IMR-90 (cell line): ENCODE data around the gene DNAJC7. TPM values are rescaled to one million over a fixed set of nuclear protein-coding genes. Genes with fewer than 3 reads are reported as not detected.
A peak's percentile ranks its signal among the peaks of the same experiment; 100 is the strongest.

Source experiments
- ATAC-seq: fragments of 200-7000 bp; cut with Tn5 transposase; 2 replicates; pipeline ENCODE4 v1.9.1; 2020; ENCODE audit warnings: low read depth, mild to moderate bottlenecking, moderate library complexity
- BruUV-seq: library from RNA; stranded (reverse); fragments of 400-500 nt; replicated peaks from 2 replicates; lab custom pipeline; 2021; lab: Mats Ljungman, UMichigan
- CTCF ChIA-PET: fragments of 300-600 bp; formaldehyde crosslinking; extraction: SDS; loops from one replicate; lab custom pipeline; 2021; ENCODE audit warnings: antibody characterized with exemption; lab: Yijun Ruan, JAX
- POLR2A ChIA-PET: fragments of 300-600 bp; sonication (Branson Sonifier 250); formaldehyde crosslinking; loops from one replicate; lab custom pipeline; 2022; ENCODE audit warnings: antibody characterized with exemption; ENCODE audit not compliant: unreplicated experiment; lab: Charles Lee
- DNase-seq: peaks from one replicate; pipeline ENCODE4 v3.0.0; 2013
- H2AFZ ChIP-seq: replicated peaks from 2 replicates; pipeline ENCODE3; 2013; ENCODE audit warnings: low read length, mild to moderate bottlenecking; ENCODE audit not compliant: poor library complexity
- H2AK5ac ChIP-seq: 2 replicates; pipeline ENCODE4 v1.6.1; 2013; ENCODE audit warnings: low read depth, low read length, inconsistent platforms
- H2AK9ac ChIP-seq: replicated peaks from 2 replicates; pipeline ENCODE3; 2013; ENCODE audit warnings: mild to moderate bottlenecking, low read depth, low read length, moderate library complexity; ENCODE audit not compliant: poor library complexity
- H2BK120ac ChIP-seq: 2 replicates; pipeline ENCODE4 v1.6.1; 2013; ENCODE audit warnings: low read depth, low read length, inconsistent platforms
- H2BK15ac ChIP-seq: 3 replicates; pipeline ENCODE4 v1.6.1; 2013; ENCODE audit warnings: low read depth, low read length, inconsistent platforms
- H2BK20ac ChIP-seq: 2 replicates; pipeline ENCODE4 v1.6.1; 2013; ENCODE audit warnings: low read depth, mild to moderate bottlenecking, inconsistent platforms, low read length, moderate library complexity
- H2BK5ac ChIP-seq: 2 replicates; pipeline ENCODE4 v1.6.1; 2013; ENCODE audit warnings: mild to moderate bottlenecking, low read depth, low read length, inconsistent platforms; ENCODE audit not compliant: poor library complexity, severe bottlenecking
- H3K14ac ChIP-seq: replicated peaks from 2 replicates; pipeline ENCODE4 v1.6.1; 2013; ENCODE audit warnings: low read depth, low read length, inconsistent platforms
- H3K18ac ChIP-seq: 2 replicates; pipeline ENCODE4 v1.6.1; 2013; ENCODE audit warnings: low read depth, low read length, control low read depth
- H3K23ac ChIP-seq: 2 replicates; pipeline ENCODE4 v1.6.1; 2013; ENCODE audit warnings: low read depth, low read length, inconsistent platforms
- H3K27ac ChIP-seq: 2 replicates; pipeline ENCODE4 v1.5.1; 2013; ENCODE audit warnings: mild to moderate bottlenecking, control low read depth, low read length; ENCODE audit not compliant: insufficient read depth
- H3K27me3 ChIP-seq: 2 replicates; pipeline ENCODE4 v1.6.1; 2013; ENCODE audit warnings: low read length; ENCODE audit not compliant: control insufficient read depth, insufficient read depth
- H3K36me3 ChIP-seq: 2 replicates; pipeline ENCODE4 v1.6.1; 2013; ENCODE audit warnings: low read length, mixed read lengths; ENCODE audit not compliant: control insufficient read depth, insufficient read depth
- H3K4ac ChIP-seq: 2 replicates; pipeline ENCODE4 v1.6.1; 2013; ENCODE audit warnings: low read depth, low read length, inconsistent platforms
- H3K4me1 ChIP-seq: 2 replicates; pipeline ENCODE4 v1.6.1; 2013; ENCODE audit warnings: low read length, mixed read lengths; ENCODE audit not compliant: control insufficient read depth, insufficient read depth
- H3K4me2 ChIP-seq: 2 replicates; pipeline ENCODE4 v1.6.1; 2013; ENCODE audit warnings: low read depth, mild to moderate bottlenecking, control low read depth, low read length, moderate library complexity
- H3K4me3 ChIP-seq: 2 replicates; pipeline ENCODE4 v1.5.1; 2013; ENCODE audit warnings: low read depth, mild to moderate bottlenecking, control low read depth, low read length, moderate library complexity; ENCODE audit not compliant: insufficient read depth
- H3K56ac ChIP-seq: 2 replicates; pipeline ENCODE4 v1.6.1; 2013; ENCODE audit warnings: low read length, inconsistent platforms; ENCODE audit not compliant: insufficient read depth; ENCODE audit errors: extremely low read depth
- H3K79me1 ChIP-seq, 2 experiments: 2 replicates each; pipeline ENCODE4 v1.6.1; 2013; ENCODE audit warnings: low read length in 2 of 2, inconsistent platforms in 1 of 2, low read depth in 1 of 2
- H3K9ac ChIP-seq: 2 replicates; pipeline ENCODE4 v1.6.1; 2013; ENCODE audit warnings: low read depth, low read length, control low read depth
- H3K9me1 ChIP-seq: 2 replicates; pipeline ENCODE4 v1.6.1; 2013; ENCODE audit warnings: low read length, inconsistent platforms; ENCODE audit not compliant: insufficient read depth
- H3K9me3 ChIP-seq: 2 replicates; pipeline ENCODE4 v1.6.1; 2013; ENCODE audit warnings: low read length; ENCODE audit not compliant: control insufficient read depth, insufficient read depth
- H4K20me1 ChIP-seq: 2 replicates; pipeline ENCODE4 v1.6.1; 2013; ENCODE audit warnings: low read length, inconsistent platforms; ENCODE audit not compliant: insufficient read depth
- H4K5ac ChIP-seq: 2 replicates; pipeline ENCODE4 v1.6.1; 2013; ENCODE audit warnings: mild to moderate bottlenecking, low read depth, low read length, control low read depth
- H4K8ac ChIP-seq, 2 experiments: 2 replicates each; pipeline ENCODE4 v1.6.1; 2013; ENCODE audit warnings: low read depth in 2 of 2, low read length in 2 of 2, control low read depth in 1 of 2, inconsistent platforms in 1 of 2
- H4K91ac ChIP-seq: 2 replicates; pipeline ENCODE4 v1.6.1; 2013; ENCODE audit warnings: low read depth, low read length, inconsistent platforms; ENCODE audit not compliant: insufficient read depth
- CEBPB ChIP-seq: IDR thresholded peaks from 2 replicates; pipeline ENCODE4 v1.6.1; 2012; ENCODE audit warnings: low read depth, low read length, improper control_type of control experiment
- MAFK ChIP-seq: IDR thresholded peaks from 2 replicates; pipeline ENCODE4 v1.6.1; 2012; ENCODE audit warnings: low read depth, low read length, improper control_type of control experiment
- WGBS, 2 experiments: methylation state at CpG; one replicate each; pipeline versions ENCODE4 v1.1.5 to v1.1.7; 2013; ENCODE audit warnings: missing lambda C conversion rate in 2 of 2; ENCODE audit not compliant: insufficient read length in 1 of 2; ENCODE audit errors: extremely low coverage in 2 of 2; 5-methylcytosine and 5-hydroxymethylcytosine counted together
- dilution Hi-C: fragments of 300-500 bp; cut with HindIII; formaldehyde crosslinking; loops from one replicate; pipeline ENCODE4 v1.14.3; 2018; ENCODE audit warnings: low sequenced_read_pairs; ENCODE audit not compliant: unreplicated experiment
- in situ Hi-C: fragments of 300-500 bp; cut with MboI; formaldehyde crosslinking; loops from 3 replicates; pipeline ENCODE4 v1.14.3; 2019; ENCODE audit warnings: low sequenced_read_pairs, inconsistent platforms, mixed read lengths
- intact Hi-C: fragments of 100-400 bp; cut with micrococcal nuclease; formaldehyde crosslinking; loops from 2 replicates; pipeline ENCODE4 v1.10.0; 2022
- polyA plus RNA-seq, 3 experiments: library from polyadenylated mRNA; depleted of rRNA; stranded (reverse); fragments of >200 nt; gene quantifications; 2 replicates each; pipeline ENCODE4 v1.2.3, GENCODE V29; 2012; ENCODE audit warnings: low replicate concordance in 1 of 3
- total RNA-seq: library from RNA; depleted of rRNA; stranded (reverse); fragments of >200 nt; gene quantifications from 2 replicates; pipeline ENCODE4 v1.2.3, GENCODE V29; 2012
- TF ChIP-seq, protein P1 (sequence below): fragments of 150-350 bp; IDR thresholded peaks from 2 replicates; pipeline ENCODE4 v1.6.1; 2017; ENCODE audit warnings: mild to moderate bottlenecking, antibody characterized with exemption, low read length, low read depth

DNAJC7 gene
- total and polyA plus RNA-seq, 2 of the 4 experiments (the other 2 are of a cell fraction): 49.3 to 71.7 TPM

DNA sequence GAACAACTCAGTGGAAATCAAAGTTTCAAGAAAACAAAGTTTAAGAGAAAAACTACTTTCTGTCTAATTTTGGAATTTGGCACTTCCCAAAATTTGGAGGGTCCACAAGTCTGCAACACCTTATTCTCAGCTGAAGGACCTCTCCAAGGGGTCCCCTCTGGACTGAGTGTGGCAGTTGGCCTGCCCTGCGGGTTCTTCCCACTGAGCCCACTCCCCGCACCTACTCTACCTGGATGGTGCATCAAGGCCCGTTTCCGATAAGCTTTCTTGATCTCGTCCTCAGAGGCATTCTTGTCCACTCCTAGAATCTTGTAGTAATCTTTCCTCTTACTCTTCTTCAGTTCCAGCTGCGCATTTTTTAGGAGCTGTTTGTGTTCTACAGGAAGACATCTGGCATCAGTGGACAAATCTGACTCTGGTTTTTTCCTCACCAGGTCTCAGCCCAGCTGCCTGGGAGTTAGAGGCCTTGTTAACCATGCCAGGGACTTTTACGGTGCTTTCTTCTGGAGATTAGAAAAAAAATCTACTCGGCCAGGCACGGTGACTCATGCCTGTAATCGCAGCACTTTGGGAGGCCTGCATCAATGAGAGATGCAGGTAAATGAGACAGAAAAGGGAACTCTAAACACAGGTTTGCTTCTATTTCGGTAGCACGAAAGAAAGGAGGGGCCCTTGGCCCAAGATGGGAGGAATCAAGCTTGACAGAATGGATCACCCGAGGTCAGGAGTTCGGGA, 35.0 kb downstream of the DNAJC7 start:
- Histone ChIP-seq H2BK20ac (no peak overlapping the region), H3K4me2 (no peak overlapping the region), H2AK9ac (no peak overlapping the region), H3K4ac (no peak overlapping the region), H3K9ac (no peak overlapping the region), H3K9me3 (no peaks in the 10 kb centered on the region), H2BK15ac (no peak overlapping the region), H3K27me3 (no peaks in the 10 kb centered on the region), H3K14ac (no peak overlapping the region), H3K23ac (no peak overlapping the region), H3K56ac (no peak overlapping the region), H3K79me1 (peaks cover 5 to 27% of the 10 kb centered on the region in 2 experiments), H4K8ac (no peak overlapping the region), H3K27ac (no peak overlapping the region), H3K9me1 (no peaks in the 10 kb centered on the region), H2BK5ac (no peak overlapping the region), H2AK5ac (no peak overlapping the region), H4K20me1 (0 out of 2 replicates have a peak, but pooled peaks cover 2% of the 10 kb centered on the region), H2AFZ (no peak overlapping the region), H4K5ac (no peak overlapping the region), H3K36me3 (peaks cover 55% of the 10 kb centered on the region), H3K4me3 (no peak overlapping the region), H2BK120ac (no peak overlapping the region), H3K18ac (no peak overlapping the region), H3K4me1 (no peaks in the 10 kb centered on the region), H4K91ac (no peak overlapping the region)
- in situ Hi-C loops (no loop called here), intact Hi-C loops (no loop called here), dilution Hi-C loops (no loop called here)
- CTCF ChIA-PET: no interaction called here
- ATAC-seq (no peak), DNase-seq (peak; percentile 53)
- no peak for TF ChIP-seq MAFK
- TF ChIP-seq, protein P1, sequence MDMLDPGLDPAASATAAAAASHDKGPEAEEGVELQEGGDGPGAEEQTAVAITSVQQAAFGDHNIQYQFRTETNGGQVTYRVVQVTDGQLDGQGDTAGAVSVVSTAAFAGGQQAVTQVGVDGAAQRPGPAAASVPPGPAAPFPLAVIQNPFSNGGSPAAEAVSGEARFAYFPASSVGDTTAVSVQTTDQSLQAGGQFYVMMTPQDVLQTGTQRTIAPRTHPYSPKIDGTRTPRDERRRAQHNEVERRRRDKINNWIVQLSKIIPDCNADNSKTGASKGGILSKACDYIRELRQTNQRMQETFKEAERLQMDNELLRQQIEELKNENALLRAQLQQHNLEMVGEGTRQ: no peak
- no peak for TF ChIP-seq CEBPB
- BruUV-seq: no TSS peak
- WGBS, 2 experiments: 97% methylated on average over 6 of the region's 14 CpGs; no CpG with 5 or more reads in 1 of the 2 experiments
- POLR2A ChIA-PET: no interaction called here
